CD14-positive monocyte (primary cell): ENCODE measurements around the gene QSER1. TPM values are rescaled to one million over a fixed set of nuclear protein-coding genes. Genes with fewer than 3 reads are reported as not detected.

ENCODE experiments used
- DNase-seq, 3 donors: peaks; one replicate each; pipeline ENCODE4 v3.0.0-alpha.2; 2011 to 2022
- H2AFZ ChIP-seq: 2 replicates; pipeline ENCODE4 v1.6.0; 2012; ENCODE audit warnings: mild to moderate bottlenecking, low read depth, low read length, inconsistent platforms; ENCODE audit not compliant: insufficient read depth, poor library complexity, severe bottlenecking
- H3K27ac ChIP-seq, 2 donors: 1 replicate in 1 of 2; 2 replicates in 1 of 2; pipeline ENCODE4 v1.5.1; 2012 to 2013; ENCODE audit warnings: low read length in 2 of 2, control low read depth in 1 of 2, inconsistent platforms in 1 of 2, low read depth in 1 of 2, mild to moderate bottlenecking in 1 of 2
- H3K27me3 ChIP-seq, 2 donors: one replicate each; pipeline versions ENCODE4 v1.6.0 to v1.6.1; 2011 to 2013; ENCODE audit warnings: low read length in 2 of 2; ENCODE audit not compliant: control insufficient read depth in 2 of 2, insufficient read depth in 2 of 2
- H3K36me3 ChIP-seq, 2 donors: replicated peaks in 1 of 2; 1 replicate in 1 of 2; 2 replicates in 1 of 2; pipeline versions ENCODE4 v1.5.1 to v1.6.1; 2012 to 2013; ENCODE audit warnings: low read length in 2 of 2, control low read depth in 1 of 2, inconsistent platforms in 1 of 2, mild to moderate bottlenecking in 1 of 2; ENCODE audit not compliant: insufficient read depth in 2 of 2, control insufficient read depth in 1 of 2
- H3K4me1 ChIP-seq, 2 donors: 1 replicate in 1 of 2; 2 replicates in 1 of 2; pipeline versions ENCODE4 v1.5.1 to v1.6.1; 2012 to 2013; ENCODE audit warnings: low read length in 2 of 2, control low read depth in 1 of 2, inconsistent platforms in 1 of 2, mild to moderate bottlenecking in 1 of 2, moderate library complexity in 1 of 2; ENCODE audit not compliant: insufficient read depth in 2 of 2, control insufficient read depth in 1 of 2
- H3K4me2 ChIP-seq: replicated peaks from 2 replicates; pipeline ENCODE3; 2012; ENCODE audit warnings: low read length, moderate library complexity, mild to moderate bottlenecking; ENCODE audit not compliant: poor library complexity, severe bottlenecking; ENCODE audit errors: extremely low read depth
- H3K4me3 ChIP-seq, 3 experiments: fragments of 200-600 bp in 1 of 3; sonication (generic) in 1 of 3; replicated peaks in 1 of 3; 1 replicate in 2 of 3; 2 replicates in 1 of 3; pipeline ENCODE4 v1.5.1; 2011 to 2013; ENCODE audit warnings: low read length in 3 of 3, mild to moderate bottlenecking in 3 of 3, control low read depth in 2 of 3, low read depth in 2 of 3, inconsistent platforms in 1 of 3, moderate library complexity in 1 of 3
- H3K79me2 ChIP-seq: 2 replicates; pipeline ENCODE4 v1.6.0; 2012; ENCODE audit warnings: mild to moderate bottlenecking, control low read depth, inconsistent platforms, low read length, moderate library complexity; ENCODE audit not compliant: insufficient read depth
- H3K9ac ChIP-seq: 2 replicates; pipeline ENCODE4 v1.6.0; 2017; ENCODE audit warnings: low read length, mild to moderate bottlenecking; ENCODE audit not compliant: insufficient read depth, poor library complexity, severe bottlenecking
- H3K9me3 ChIP-seq, 2 donors: replicated peaks in 1 of 2; 1 replicate in 1 of 2; 2 replicates in 1 of 2; pipeline versions ENCODE4 v1.5.1 to v1.6.1; 2012 to 2013; ENCODE audit warnings: low read length in 2 of 2, control low read depth in 1 of 2; ENCODE audit not compliant: control insufficient read depth in 1 of 2, insufficient read depth in 1 of 2
- H4K20me1 ChIP-seq: 2 replicates; pipeline ENCODE4 v1.6.0; 2012; ENCODE audit warnings: mild to moderate bottlenecking, low read length, control low read depth, moderate library complexity; ENCODE audit not compliant: insufficient read depth
- H3K27ac Mint-ChIP-seq, 7 donors: one replicate each; pipeline ENCODE4 v1.8.0; 2020; ENCODE audit warnings: mild to moderate bottlenecking in 7 of 7, mixed read lengths in 7 of 7, moderate library complexity in 6 of 7, inconsistent platforms in 2 of 7
- H3K27me3 Mint-ChIP-seq, 3 donors: one replicate each; pipeline ENCODE4 v1.8.0; 2021 to 2022; ENCODE audit warnings: low read depth in 3 of 3, mild to moderate bottlenecking in 3 of 3, mixed read lengths in 3 of 3, moderate library complexity in 3 of 3, inconsistent platforms in 1 of 3
- H3K36me3 Mint-ChIP-seq, 2 donors: one replicate each; pipeline ENCODE4 v1.8.0; 2020; ENCODE audit warnings: mixed read lengths in 2 of 2, inconsistent platforms in 1 of 2, mild to moderate bottlenecking in 1 of 2
- H3K4me1 Mint-ChIP-seq: one replicate; pipeline ENCODE4 v1.8.0; 2020; ENCODE audit warnings: mild to moderate bottlenecking, mixed read lengths
- H3K4me3 Mint-ChIP-seq, 2 donors: one replicate each; pipeline ENCODE4 v1.8.0; 2020; ENCODE audit warnings: mild to moderate bottlenecking in 2 of 2, mixed read lengths in 2 of 2, moderate library complexity in 1 of 2
- H3K9me3 Mint-ChIP-seq, 7 donors: one replicate each; pipeline ENCODE4 v1.8.0; 2020 to 2022; ENCODE audit warnings: mixed read lengths in 7 of 7, mild to moderate bottlenecking in 6 of 7, moderate library complexity in 6 of 7, inconsistent platforms in 2 of 7
- CTCF ChIP-seq: fragments of 200-600 bp; IDR thresholded peaks from one replicate; pipeline ENCODE4 v1.8.0; 2022; ENCODE audit warnings: antibody characterized with exemption, mild to moderate bottlenecking
- WGBS: methylation state at CpG from one replicate; pipeline ENCODE4 v1.1.5; 2013; ENCODE audit warnings: missing lambda C conversion rate; ENCODE audit not compliant: insufficient coverage; 5-methylcytosine and 5-hydroxymethylcytosine counted together
- intact Hi-C, 2 donors: fragments of 100-400 bp; cut with micrococcal nuclease; formaldehyde crosslinking; loops; one replicate each; pipeline versions ENCODE4 v1.15.0 to v1.15.1; 2023
- polyA plus RNA-seq, 3 donors: library from polyadenylated mRNA; depleted of rRNA in 1 of 3; unstranded in 2 of 3; stranded (reverse) in 1 of 3; fragments of 300-500 nt in 2 of 3; fragments of >200 nt in 1 of 3; fragmentation: Illumina TruSeq in 2 of 3; gene quantifications; 1 replicate in 2 of 3; 2 replicates in 1 of 3; pipeline ENCODE4 v1.2.3, GENCODE V29; 2012 to 2021

Gene QSER1
- polyA plus RNA-seq, 3 donors, result 1.1 to 7.0 (median 2.5) TPM

DNA sequence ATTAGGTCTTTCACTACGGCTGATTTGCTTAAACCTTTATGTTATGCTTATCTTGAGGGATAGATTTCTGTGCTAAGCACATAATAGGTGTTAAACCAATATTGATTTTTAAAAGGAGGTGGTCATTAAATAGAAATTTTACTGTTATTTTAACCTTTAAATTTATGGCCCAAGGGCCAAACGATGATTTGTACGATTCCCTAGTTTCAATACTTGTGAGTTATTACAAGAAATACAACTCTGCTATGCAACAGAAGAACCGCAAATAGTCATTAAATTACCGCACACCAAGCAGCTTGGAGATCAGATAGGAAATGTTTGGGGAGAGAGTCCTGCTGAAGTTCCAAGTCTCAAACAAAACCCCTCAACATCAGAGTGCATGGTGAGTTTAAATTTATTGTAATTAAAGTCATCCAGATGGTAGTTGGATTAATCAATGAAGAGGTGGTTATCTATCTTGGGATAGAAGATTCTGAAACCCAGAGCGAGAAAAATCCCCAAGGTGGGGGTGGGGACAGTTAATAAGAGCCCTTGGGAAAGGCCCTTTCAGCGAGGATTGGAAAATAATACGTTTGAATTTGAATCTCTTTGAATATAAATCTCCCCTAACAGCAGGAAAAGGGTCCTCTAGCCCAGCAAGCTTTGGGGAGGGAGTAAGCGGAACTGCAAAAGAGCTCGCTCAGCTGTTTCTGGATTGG, 805 bp upstream of the QSER1 start:
- 0% methylated on average over 1 of the region's 10 CpGs for WGBS
- Histone ChIP-seq H3K27ac (peak overlapping the region; percentile 54 to 84), H2AFZ (peak overlapping the region; percentile 95), H3K9ac (peak overlapping the region; percentile 85), H3K36me3 (no peaks in the 10 kb centered on the region), H3K9me3 (peaks cover 0 to 5% of the 10 kb centered on the region in 2 donors), H3K4me2 (peak overlapping the region; percentile 91), H3K79me2 (peaks cover 38% of the 10 kb centered on the region), H3K27me3 (no peaks in the 10 kb centered on the region), H3K4me3 (peak overlapping the region; percentile 48 to 93 (median 74)), H3K4me1 (peaks cover 14 to 24% of the 10 kb centered on the region in 2 donors), H4K20me1 (no peaks in the 10 kb centered on the region)
- Mint-ChIP-seq H3K4me3 (peak overlapping the region; percentile 85 to 91), H3K36me3 (no peaks in the 10 kb centered on the region), H3K27ac (peak overlapping the region; percentile 73 to 89 (median 85)), H3K9me3 (peaks cover 2 to 10% (median 5%) of the 10 kb centered on the region in 7 donors), H3K4me1 (peaks cover 25% of the 10 kb centered on the region), H3K27me3 (peaks cover 2 to 6% (median 5%) of the 10 kb centered on the region in 3 donors)
- no peak for DNase-seq
- no peak for TF ChIP-seq CTCF
- intact Hi-C loops, result loop anchor here (5.0 to 10.0 kb wide), 2 partner anchors 40 to 307 kb away; partner anchors contain the start of gene EIF3M (in 1 of the 2)

- under 1% methylated on average over 12 of the region's 32 CpGs for WGBS
- Histone ChIP-seq H4K20me1 (no peaks in the 10 kb centered on the region), H3K4me1 (peaks cover 14 to 24% of the 10 kb centered on the region in 2 donors), H3K27ac (peak overlapping the region in 1 of 2 donors; percentile 76), H3K9ac (peak overlapping the region; percentile 85), H3K36me3 (no peaks in the 10 kb centered on the region), H3K79me2 (peaks cover 50% of the 10 kb centered on the region), H3K4me3 (peak overlapping the region; percentile 74 to 96 (median 93)), H3K9me3 (peaks cover 0 to 3% of the 10 kb centered on the region in 2 donors), H3K27me3 (no peaks in the 10 kb centered on the region), H3K4me2 (peak overlapping the region; percentile 91), H2AFZ (peak overlapping the region; percentile 95)
- Mint-ChIP-seq H3K4me3 (peak overlapping the region in 1 of 2 donors; percentile 95), H3K9me3 (peaks cover 0 to 5% (median under 1%) of the 10 kb centered on the region in 7 donors), H3K4me1 (peaks cover 25% of the 10 kb centered on the region), H3K27me3 (peaks cover 2 to 6% (median 3%) of the 10 kb centered on the region in 3 donors), H3K36me3 (no peaks in the 10 kb centered on the region), H3K27ac (peak overlapping the region in 1 of 7 donors; percentile 83)
- no peak for DNase-seq
- intact Hi-C loops, result loop anchor here (5.0 to 10.0 kb wide), 2 partner anchors 41 to 308 kb away; partner anchors contain the start of gene EIF3M (in 1 of the 2)
- no peak for TF ChIP-seq CTCF
These were observed 407 bp downstream of the QSER1 start for GRCh38 chr11:32893093-32893342.
